Right lung (tissue), 5 donors: ENCODE results near the gene KRT14. TPM values are rescaled to one million over a fixed set of nuclear protein-coding genes. Genes with fewer than 3 reads are reported as not detected.
"Not testable (repeated sequence)": the region's sequence is repeated elsewhere in the genome, so short reads cannot be mapped to it uniquely, and the experiment has no call there.

ENCODE experiments used
- DNase-seq, 2 donors: peaks; one replicate each; pipeline ENCODE4 v3.0.0-alpha.2; 2013
- polyA plus RNA-seq, 5 donors: library from polyadenylated mRNA; unstranded; fragments of 120-200 nt; gene quantifications; one replicate each; pipeline versions ENCODE4 v1.2.1 to v1.2.3, GENCODE V29; 2013; ENCODE audit warnings: inconsistent platforms in 1 of 5, low replicate concordance in 1 of 5; ENCODE audit not compliant: insufficient read length in 5 of 5, insufficient read depth in 1 of 5

Gene KRT14
- polyA plus RNA-seq, 5 donors = 0.55 to 2.1 (median 0.87) TPM

- DNase-seq = not testable (repeated sequence)
These were observed 20.2 kb upstream of the KRT14 start for GRCh38 chr17:41606930-41607329.

GRCh38 chr17:41602524-41602923, 15.8 kb upstream of the KRT14 start:
- DNase-seq = no peak

DNA sequence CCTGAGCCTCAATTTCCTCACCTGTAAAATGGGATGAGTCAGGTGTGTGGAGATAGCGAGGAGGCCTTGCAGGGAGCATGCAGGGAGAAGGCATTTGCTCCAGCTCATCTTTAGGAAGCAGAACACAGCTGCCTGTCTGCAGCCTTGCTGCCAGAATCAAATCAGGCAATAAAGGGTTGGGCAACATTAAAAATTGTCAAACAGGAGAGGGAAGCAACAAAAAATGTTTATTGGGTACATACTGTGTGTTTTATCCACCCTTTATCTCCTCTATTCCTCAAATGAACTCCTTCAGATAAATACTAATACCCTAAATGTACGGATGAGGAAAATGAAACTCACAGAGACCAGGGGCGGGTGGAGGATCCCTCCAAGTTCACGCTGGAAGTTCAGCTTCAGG, 13.6 kb upstream of the KRT14 start:
- DNase-seq = no peak

- DNase-seq = no peak
These were observed 13.0 kb upstream of the KRT14 start for GRCh38 chr17:41599680-41600079.

DNA sequence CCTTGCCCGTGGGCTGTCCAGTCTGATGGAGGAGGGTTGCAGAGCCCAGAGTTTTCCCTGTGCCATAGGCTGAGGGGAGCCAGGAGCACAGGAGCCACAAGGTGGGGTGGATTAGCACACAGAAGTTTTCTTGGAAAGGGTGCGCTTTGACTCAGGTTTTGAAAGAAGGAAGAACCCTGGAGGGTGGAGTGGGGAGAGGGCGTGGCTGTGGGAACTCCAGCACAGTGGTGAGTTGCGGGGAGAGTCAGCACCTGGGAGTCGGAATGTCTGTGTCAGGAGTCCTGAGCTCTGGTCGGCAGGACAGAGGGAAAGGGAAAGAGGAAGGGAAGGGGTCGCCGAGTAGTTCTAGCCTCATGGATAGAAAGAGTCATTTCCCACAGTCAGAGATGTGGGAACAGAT, 8.9 kb upstream of the KRT14 start:
- DNase-seq = no peak

GRCh38 chr17:41594363-41594915, 7.7 kb upstream of the KRT14 start:
- no peak for DNase-seq

- DNase-seq = no peak
These were observed 6.7 kb upstream of the KRT14 start for GRCh38 chr17:41593306-41593981.

DNA sequence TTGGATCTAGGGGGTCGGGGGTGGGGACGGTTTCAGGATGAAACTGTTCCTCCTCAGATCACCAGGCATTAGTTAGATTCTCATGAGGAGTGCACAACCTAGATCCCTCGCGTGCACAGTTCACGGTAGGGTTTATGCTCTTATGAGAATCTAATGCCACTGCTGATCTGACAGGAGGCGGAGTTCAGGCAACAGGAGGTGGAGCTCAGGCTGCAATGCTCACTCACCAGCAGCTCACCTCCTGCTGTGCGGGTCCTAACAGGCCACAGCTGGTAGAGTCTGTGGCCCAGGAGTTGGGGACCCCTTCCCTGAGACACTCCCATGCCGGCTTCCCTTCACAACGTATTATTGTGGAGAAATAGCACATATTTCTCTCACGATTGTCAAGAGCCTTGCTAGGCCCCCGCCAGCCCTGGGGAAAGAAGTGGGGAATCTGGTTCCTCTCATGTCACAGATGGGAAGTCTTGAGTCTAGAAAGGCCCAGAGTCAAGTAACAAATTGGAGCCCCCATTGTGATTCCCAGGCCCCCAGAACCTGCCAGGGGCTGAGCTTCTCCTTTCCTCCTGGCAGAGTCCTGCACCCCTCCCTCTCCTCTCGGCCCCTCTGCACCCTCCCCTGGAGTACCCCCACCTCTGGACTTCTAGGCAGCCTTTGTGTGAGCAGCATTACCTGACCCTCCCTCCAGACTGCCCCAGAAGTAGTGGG, 6.1 kb upstream of the KRT14 start:
- DNase-seq = no peak

DNA sequence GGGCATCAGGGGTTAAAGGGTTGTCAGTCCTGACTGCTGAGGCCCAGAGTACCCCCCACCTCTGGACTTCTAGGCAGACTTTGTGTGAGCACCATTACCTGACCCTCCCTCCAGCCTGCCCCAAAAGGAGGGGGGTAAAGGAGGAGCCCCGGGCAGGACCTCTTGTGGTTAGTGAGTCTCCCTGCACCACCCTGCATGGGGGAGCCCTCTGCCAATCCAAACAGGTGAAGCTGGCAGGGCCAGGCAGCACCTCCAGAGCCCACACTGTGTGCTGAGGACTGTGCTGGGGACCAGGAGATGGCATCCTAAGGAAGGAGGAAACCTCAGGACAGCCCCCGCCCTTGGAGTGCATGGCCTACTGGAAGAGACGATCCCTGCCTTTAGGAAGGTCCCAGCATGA, 2.6 kb upstream of the KRT14 start:
- no peak for DNase-seq

GRCh38 chr17:41588126-41588810, 1.6 kb upstream of the KRT14 start:
- DNase-seq = no peak

DNA sequence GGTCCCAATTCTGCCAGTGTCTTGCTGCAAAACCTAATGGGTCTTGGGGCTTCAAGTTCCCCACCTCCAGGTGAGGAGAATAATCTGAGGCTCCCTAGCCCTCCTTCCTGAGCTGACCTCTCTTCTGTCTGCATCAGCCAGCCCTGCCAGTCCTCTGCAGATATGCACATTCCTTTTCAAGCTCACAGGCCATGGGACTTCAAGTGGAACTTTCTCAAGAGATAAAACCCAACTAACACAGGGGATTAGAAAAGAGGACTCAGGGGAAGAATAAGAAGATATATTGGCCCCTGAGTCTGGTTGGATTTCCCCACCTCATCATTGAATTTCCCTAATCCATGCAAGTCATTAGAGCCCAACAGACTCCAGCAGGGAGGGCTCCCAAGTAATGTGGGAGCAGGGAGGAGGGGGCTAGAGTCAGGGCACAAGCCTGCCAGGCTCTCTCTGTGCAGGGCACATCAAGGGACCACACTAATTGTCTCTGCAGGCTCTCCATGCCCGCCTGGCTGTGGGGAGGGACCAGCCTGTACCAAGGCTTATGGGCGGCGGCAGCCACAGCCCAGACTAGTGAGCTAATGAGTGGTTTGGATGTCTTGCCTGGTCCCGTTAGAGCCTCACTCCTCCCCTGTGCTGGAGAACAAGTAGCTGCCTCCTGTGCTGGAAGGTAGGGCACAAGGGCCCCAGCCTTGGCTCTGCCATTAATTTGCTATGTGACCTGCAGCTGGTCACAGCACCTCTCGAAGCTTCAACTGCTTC, 1.2 kb downstream of the KRT14 start:
- DNase-seq = no peak

DNA sequence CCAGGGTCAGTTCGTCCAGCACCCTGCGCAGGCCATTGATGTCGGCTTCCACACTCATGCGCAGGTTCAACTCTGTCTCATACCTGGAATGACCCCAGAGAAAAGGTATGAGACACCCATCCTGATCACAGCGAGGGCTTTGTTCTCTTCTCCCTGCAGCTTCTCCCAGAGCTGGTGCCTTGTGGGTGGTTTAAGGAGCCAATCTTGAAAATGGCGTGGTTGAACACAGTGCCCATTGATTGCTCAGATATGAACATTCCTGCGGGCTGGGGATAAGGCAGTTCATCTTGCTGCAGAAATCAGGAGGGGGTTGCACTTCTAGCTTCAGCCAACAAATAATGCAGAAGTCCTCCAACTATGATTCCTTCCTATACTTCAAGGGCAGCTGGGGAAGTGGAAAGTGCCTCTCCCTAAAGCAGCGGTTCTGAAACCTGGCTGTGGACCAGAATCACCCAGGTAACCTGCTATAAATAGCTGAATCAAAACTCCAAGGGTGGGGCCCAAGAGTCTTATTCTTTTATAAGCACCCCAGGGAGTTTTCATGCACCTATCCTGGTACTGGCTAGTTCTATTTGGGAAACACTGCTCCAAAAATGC, 2.3 kb downstream of the KRT14 start:
- DNase-seq = not testable (repeated sequence)

GRCh38 chr17:41583137-41584127, 3.3 kb downstream of the KRT14 start:
- no peak for DNase-seq

GRCh38 chr17:41582061-41582968, 4.4 kb downstream of the KRT14 start:
- not testable (repeated sequence) for DNase-seq

GRCh38 chr17:41581366-41582060, 5.2 kb downstream of the KRT14 start:
- DNase-seq = no peak

- no peak for DNase-seq
These were observed 5.9 kb downstream of the KRT14 start for GRCh38 chr17:41580687-41581365.

- no peak for DNase-seq
These were observed 6.5 kb downstream of the KRT14 start for GRCh38 chr17:41580244-41580575.
